Renal cortical epithelial cell (primary cell): ENCODE results near the gene LCA5L. TPM values are rescaled to one million over a fixed set of nuclear protein-coding genes. Genes with fewer than 3 reads are reported as not detected.

Experiments
- DNase-seq: peaks from one replicate; pipeline ENCODE4 v3.0.0-alpha.2; 2011; ENCODE audit warnings: low read depth
- total RNA-seq: library from RNA; depleted of rRNA; stranded (reverse); fragments of >200 nt; gene quantifications from 2 replicates; pipeline ENCODE4 v1.2.3, GENCODE V29; 2014

The LCA5L gene
- 3.1 and 3.6 TPM in 2 replicates for total RNA-seq

GRCh38 chr21:39445321-39446269 is at the start of gene LCA5L:
Gene LCA5L (minus strand): TSS chr21:39445778. CDS start chr21:39428493, 17,285 bp downstream.
- DNase-seq = peak; percentile 69

GRCh38 chr21:39489380-39489924 is 43.9 kb upstream of the LCA5L start:
- no peak for DNase-seq

- no peak for DNase-seq
Measured at GRCh38 chr21:39484711-39485276, 39.2 kb upstream of the LCA5L start.

GRCh38 chr21:39483917-39484316 is 38.3 kb upstream of the LCA5L start:
- DNase-seq = no peak

GRCh38 chr21:39481886-39482285 is 36.3 kb upstream of the LCA5L start:
- no peak for DNase-seq

- DNase-seq = no peak
Measured at GRCh38 chr21:39480271-39480670, 34.7 kb upstream of the LCA5L start.

GRCh38 chr21:39479814-39480182 is 34.2 kb upstream of the LCA5L start:
- no peak for DNase-seq

- DNase-seq = no peak
Measured at GRCh38 chr21:39479164-39479813, 33.7 kb upstream of the LCA5L start.

- no peak for DNase-seq
Measured at GRCh38 chr21:39474611-39475010, 29.0 kb upstream of the LCA5L start.

- no peak for DNase-seq
Measured at GRCh38 chr21:39472786-39473185, 27.2 kb upstream of the LCA5L start.

- no peak for DNase-seq
Measured at GRCh38 chr21:39471598-39471997, 26.0 kb upstream of the LCA5L start.

- DNase-seq = no peak
Measured at GRCh38 chr21:39468559-39468958, 23.0 kb upstream of the LCA5L start.

GRCh38 chr21:39467746-39468145 is 22.2 kb upstream of the LCA5L start:
- no peak for DNase-seq

GRCh38 chr21:39466584-39466983 is 21.0 kb upstream of the LCA5L start:
- DNase-seq = no peak

GRCh38 chr21:39463308-39463707 is 17.7 kb upstream of the LCA5L start:
- DNase-seq = no peak

GRCh38 chr21:39461419-39461818 is 15.8 kb upstream of the LCA5L start:
- no peak for DNase-seq

GRCh38 chr21:39456665-39457064 is 11.1 kb upstream of the LCA5L start:
- no peak for DNase-seq

GRCh38 chr21:39454949-39455668 is 9.5 kb upstream of the LCA5L start:
- DNase-seq = no peak

GRCh38 chr21:39453571-39454179 is 8.1 kb upstream of the LCA5L start:
- DNase-seq = no peak

- DNase-seq = no peak
Measured at GRCh38 chr21:39452970-39453342, 7.4 kb upstream of the LCA5L start.

GRCh38 chr21:39452207-39452969 is 6.8 kb upstream of the LCA5L start:
- DNase-seq = peak; percentile 4
